PFSK-1 (cell line): ENCODE results near the gene TUBA8.

ENCODE experiments used
- FOXP2 ChIP-seq: optimal IDR thresholded peaks from 2 replicates; pipeline ENCODE3; 2011; ENCODE audit warnings: borderline replicate concordance, control low read depth, inconsistent platforms; ENCODE audit not compliant: insufficient read depth; ENCODE audit errors: extremely low read length, extremely low read depth
- POLR2AphosphoS5 ChIP-seq: IDR thresholded peaks from 2 replicates; pipeline ENCODE4 v1.6.1; 2012; ENCODE audit warnings: low read depth, mild to moderate bottlenecking, control low read depth, low read length, moderate library complexity
- SIN3A ChIP-seq: IDR thresholded peaks from 2 replicates; pipeline ENCODE4 v1.6.1; 2012; ENCODE audit warnings: mild to moderate bottlenecking, low read length, moderate library complexity, borderline replicate concordance; ENCODE audit not compliant: insufficient read depth
- TAF1 ChIP-seq: IDR thresholded peaks from 2 replicates; pipeline ENCODE4 v1.6.1; 2012; ENCODE audit warnings: low read length, control low read depth, borderline replicate concordance; ENCODE audit not compliant: insufficient read depth
- TF ChIP-seq, protein P1 (sequence below), 2 experiments: IDR thresholded peaks; 2 replicates each; pipeline versions ENCODE4 v1.6.1 to v1.8.0; 2011 to 2012; ENCODE audit warnings: low read depth in 2 of 2, low read length in 2 of 2, control low read depth in 1 of 2, inconsistent platforms in 1 of 2, mild to moderate bottlenecking in 1 of 2, moderate library complexity in 1 of 2; ENCODE audit not compliant: insufficient read depth in 1 of 2

TUBA8 gene

DNA sequence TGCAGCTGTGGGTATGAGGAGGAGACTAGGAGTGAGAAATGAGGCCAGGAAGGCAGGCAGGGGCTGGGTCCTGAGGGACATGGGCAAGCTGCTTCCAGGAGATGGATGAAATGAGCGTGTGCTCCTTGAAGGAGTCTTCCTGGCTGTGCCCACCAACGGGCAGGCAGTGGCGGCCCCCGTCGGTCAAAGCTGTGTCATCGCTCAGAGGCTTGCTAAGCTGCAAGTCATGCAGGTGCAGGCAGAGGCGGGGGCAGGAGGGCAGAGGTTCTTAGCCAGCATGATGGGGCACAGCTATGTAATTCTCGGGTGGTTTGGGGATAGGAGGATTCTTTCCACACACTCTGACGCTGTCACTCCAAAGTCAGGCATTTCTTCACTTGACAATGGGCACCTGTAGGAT lies 45.4 kb upstream of the TUBA8 start:
- no peak for TF ChIP-seq FOXP2
- TF ChIP-seq, protein P1, sequence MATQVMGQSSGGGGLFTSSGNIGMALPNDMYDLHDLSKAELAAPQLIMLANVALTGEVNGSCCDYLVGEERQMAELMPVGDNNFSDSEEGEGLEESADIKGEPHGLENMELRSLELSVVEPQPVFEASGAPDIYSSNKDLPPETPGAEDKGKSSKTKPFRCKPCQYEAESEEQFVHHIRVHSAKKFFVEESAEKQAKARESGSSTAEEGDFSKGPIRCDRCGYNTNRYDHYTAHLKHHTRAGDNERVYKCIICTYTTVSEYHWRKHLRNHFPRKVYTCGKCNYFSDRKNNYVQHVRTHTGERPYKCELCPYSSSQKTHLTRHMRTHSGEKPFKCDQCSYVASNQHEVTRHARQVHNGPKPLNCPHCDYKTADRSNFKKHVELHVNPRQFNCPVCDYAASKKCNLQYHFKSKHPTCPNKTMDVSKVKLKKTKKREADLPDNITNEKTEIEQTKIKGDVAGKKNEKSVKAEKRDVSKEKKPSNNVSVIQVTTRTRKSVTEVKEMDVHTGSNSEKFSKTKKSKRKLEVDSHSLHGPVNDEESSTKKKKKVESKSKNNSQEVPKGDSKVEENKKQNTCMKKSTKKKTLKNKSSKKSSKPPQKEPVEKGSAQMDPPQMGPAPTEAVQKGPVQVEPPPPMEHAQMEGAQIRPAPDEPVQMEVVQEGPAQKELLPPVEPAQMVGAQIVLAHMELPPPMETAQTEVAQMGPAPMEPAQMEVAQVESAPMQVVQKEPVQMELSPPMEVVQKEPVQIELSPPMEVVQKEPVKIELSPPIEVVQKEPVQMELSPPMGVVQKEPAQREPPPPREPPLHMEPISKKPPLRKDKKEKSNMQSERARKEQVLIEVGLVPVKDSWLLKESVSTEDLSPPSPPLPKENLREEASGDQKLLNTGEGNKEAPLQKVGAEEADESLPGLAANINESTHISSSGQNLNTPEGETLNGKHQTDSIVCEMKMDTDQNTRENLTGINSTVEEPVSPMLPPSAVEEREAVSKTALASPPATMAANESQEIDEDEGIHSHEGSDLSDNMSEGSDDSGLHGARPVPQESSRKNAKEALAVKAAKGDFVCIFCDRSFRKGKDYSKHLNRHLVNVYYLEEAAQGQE (IDR thresholded peaks at IDR 0.05; ENCODE audit: insufficient read depth in 1 of 2, low read depth in 2 of 2, low read length in 2 of 2): no peak

DNA sequence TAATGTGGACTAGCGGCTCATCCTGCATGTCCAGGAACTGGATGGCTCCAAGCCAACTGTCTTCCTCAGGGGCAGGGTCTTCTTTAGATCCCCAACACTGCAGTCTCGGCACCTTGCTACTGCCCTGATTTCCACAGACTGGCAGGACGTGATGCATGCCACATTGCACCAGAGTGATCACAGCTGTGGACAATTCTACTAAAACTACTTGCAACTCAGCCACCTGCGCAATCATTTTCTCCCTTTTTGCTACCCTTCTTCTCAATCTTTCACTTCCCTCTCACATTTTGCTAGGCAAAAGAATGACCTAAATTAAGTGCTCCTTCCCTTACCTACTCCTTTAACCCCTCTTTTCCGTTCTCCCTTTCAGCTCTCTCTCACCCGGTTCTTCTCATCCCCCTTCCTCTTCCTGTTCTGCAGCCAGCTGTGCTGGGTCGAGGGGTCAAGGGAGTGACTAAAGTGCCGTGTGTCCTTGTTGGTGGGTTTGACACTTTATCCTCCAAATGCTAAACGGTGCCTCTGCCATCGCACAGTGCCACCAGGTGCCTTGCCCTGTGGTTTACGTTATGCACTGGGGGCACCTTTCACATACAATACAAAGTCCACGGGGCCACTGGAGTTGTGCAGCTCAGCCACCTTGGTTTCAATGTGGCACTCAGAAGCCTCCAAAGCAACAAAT lies 44.3 kb upstream of the TUBA8 start:
- TF ChIP-seq, protein P1 (IDR thresholded peaks at IDR 0.05; ENCODE audit: insufficient read depth in 1 of 2, low read depth in 2 of 2, low read length in 2 of 2): no peak
- no peak for TF ChIP-seq POLR2AphosphoS5
- no peak for TF ChIP-seq FOXP2
- TF ChIP-seq TAF1: no peak
- no peak for TF ChIP-seq SIN3A

DNA sequence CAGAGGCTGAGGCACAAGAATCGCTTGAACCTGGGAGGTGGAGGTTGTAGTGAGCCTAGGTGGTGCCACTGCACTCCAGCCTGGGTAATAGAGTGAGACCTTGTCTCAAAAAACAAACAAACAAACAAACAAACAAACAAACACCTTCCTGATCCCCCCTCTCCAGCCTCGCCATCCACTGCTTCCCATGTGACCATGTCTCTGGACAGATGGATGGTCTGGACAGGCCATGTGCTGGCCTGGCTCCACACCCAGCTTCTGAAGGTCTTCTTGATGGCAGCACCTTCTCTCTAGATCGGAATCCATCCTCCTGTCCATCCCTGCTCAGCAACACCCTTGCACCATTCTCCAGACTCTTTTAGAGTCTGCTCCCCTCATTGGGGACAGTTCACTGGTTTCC lies 43.5 kb upstream of the TUBA8 start:
- TF ChIP-seq POLR2AphosphoS5: no peak
- TF ChIP-seq TAF1: no peak
- TF ChIP-seq FOXP2: no peak
- TF ChIP-seq, protein P1 (IDR thresholded peaks at IDR 0.05; ENCODE audit: insufficient read depth in 1 of 2, low read depth in 2 of 2, low read length in 2 of 2): no peak
- TF ChIP-seq SIN3A: no peak

DNA sequence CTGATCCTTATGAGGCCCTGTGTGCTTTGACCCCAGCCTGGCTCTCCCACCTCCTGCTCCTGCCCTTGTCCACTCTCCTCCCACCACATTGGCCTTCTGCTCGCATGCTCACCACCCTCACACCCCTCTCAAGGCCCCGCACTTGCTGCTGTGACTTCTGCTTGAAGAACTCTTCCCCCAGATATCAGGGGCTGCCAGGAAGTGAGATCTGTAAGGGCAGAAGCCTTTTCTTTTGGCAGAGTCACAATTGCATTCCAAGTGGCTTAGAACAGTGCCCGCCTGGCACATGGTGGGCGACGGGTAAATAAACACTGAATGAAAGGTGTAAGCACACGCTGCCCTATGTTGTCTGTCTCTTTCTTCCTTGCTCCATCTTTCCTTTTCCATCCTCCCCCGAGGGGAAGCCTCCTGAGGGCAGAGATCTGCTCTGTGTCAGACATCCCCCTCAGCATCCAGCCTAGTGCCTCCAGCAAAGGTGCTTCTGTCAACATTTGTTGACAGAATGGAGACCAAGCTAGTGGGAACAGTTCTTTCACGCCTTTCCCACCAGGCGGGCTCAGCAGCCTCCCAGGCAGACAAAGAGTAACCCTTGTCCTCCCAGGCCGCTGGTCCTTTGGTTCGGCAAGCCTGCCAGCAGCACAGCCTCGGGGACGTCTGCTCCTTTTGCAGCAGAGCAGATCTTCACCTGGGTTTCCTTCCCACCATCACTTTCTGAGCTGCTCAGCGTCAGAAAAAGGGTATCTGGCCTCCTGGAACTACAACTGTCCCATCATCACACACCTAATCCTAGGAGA lies 42.9 kb upstream of the TUBA8 start:
- no peak for TF ChIP-seq FOXP2
- TF ChIP-seq TAF1: no peak
- TF ChIP-seq SIN3A: no peak
- TF ChIP-seq, protein P1 (IDR thresholded peaks at IDR 0.05; ENCODE audit: insufficient read depth in 1 of 2, low read depth in 2 of 2, low read length in 2 of 2): no peak
- TF ChIP-seq POLR2AphosphoS5: no peak
